B cell (primary cell): ENCODE results near the gene SRRD. TPM values are rescaled to one million over a fixed set of nuclear protein-coding genes. Genes with fewer than 3 reads are reported as not detected.

Source experiments
- ATAC-seq: fragments of 200-7000 bp; cut with Tn5 transposase; one replicate; pipeline ENCODE4 v1.10.0; 2021; ENCODE audit warnings: low read depth, mild to moderate bottlenecking, moderate number of reproducible peaks, moderate library complexity
- CTCF ChIA-PET: fragments of 350-600 bp; sonication (Branson Sonifier 250); formaldehyde crosslinking; loops from one replicate; lab custom pipeline; 2021; ENCODE audit warnings: antibody characterized with exemption, inconsistent platforms; lab: Charles Lee
- POLR2A ChIA-PET: fragments of 350-600 bp; sonication (Branson Sonifier 250); formaldehyde crosslinking; loops from one replicate; lab custom pipeline; 2021; ENCODE audit warnings: antibody characterized with exemption; lab: Charles Lee
- DNase-seq: peaks from one replicate; pipeline ENCODE4 v3.0.0; 2013
- H2AFZ ChIP-seq: 2 replicates; pipeline ENCODE4 v1.6.1; 2012; ENCODE audit warnings: mild to moderate bottlenecking, low read depth, low read length; ENCODE audit not compliant: insufficient read depth, poor library complexity, severe bottlenecking
- H3K27ac ChIP-seq, 2 donors: 1 replicate in 1 of 2; 2 replicates in 1 of 2; pipeline ENCODE4 v1.5.1; 2012 to 2013; ENCODE audit warnings: low read length in 2 of 2, mild to moderate bottlenecking in 2 of 2, moderate library complexity in 1 of 2
- H3K27me3 ChIP-seq, 4 experiments: fragments of 200-600 bp in 1 of 4; sonication (generic) in 1 of 4; replicated peaks in 1 of 4; 1 replicate in 2 of 4; 2 replicates in 2 of 4; pipeline versions ENCODE4 v1.6.1 to v1.7.0; 2013 to 2016; ENCODE audit warnings: low read length in 3 of 4, mild to moderate bottlenecking in 2 of 4, mixed read lengths in 1 of 4, moderate library complexity in 1 of 4; ENCODE audit not compliant: insufficient read depth in 4 of 4, control insufficient read depth in 3 of 4; ENCODE audit errors: control extremely low read depth in 1 of 4
- H3K36me3 ChIP-seq, 2 experiments: replicated peaks in 1 of 2; 1 replicate in 1 of 2; 2 replicates in 1 of 2; pipeline versions ENCODE4 v1.6.1 to v1.7.1; 2013; ENCODE audit warnings: low read length in 1 of 2; ENCODE audit not compliant: insufficient read depth in 2 of 2, control insufficient read depth in 1 of 2; ENCODE audit errors: control extremely low read depth in 1 of 2, extremely low read depth in 1 of 2
- H3K4me1 ChIP-seq, 2 donors: fragments of 200-600 bp in 1 of 2; sonication (generic) in 1 of 2; 1 replicate in 1 of 2; 2 replicates in 1 of 2; pipeline versions ENCODE4 v1.5.1 to v1.6.1; 2013 to 2017; ENCODE audit warnings: low read length in 2 of 2; ENCODE audit not compliant: control insufficient read depth in 2 of 2, insufficient read depth in 2 of 2
- H3K4me2 ChIP-seq: replicated peaks from 2 replicates; pipeline ENCODE3; 2012; ENCODE audit warnings: mild to moderate bottlenecking, low read depth, low read length; ENCODE audit not compliant: poor library complexity, severe bottlenecking
- H3K4me3 ChIP-seq, 5 experiments: fragments of 200-600 bp in 1 of 5; sonication (generic) in 1 of 5; 1 replicate in 3 of 5; 2 replicates in 2 of 5; pipeline versions ENCODE4 v1.5.1 to v1.7.0; 2011 to 2016; ENCODE audit warnings: low read length in 4 of 5, mild to moderate bottlenecking in 4 of 5, low read depth in 2 of 5, control low read depth in 1 of 5, moderate library complexity in 1 of 5; ENCODE audit not compliant: insufficient read depth in 1 of 5; ENCODE audit errors: control extremely low read depth in 1 of 5, extremely low read depth in 1 of 5
- H3K79me2 ChIP-seq: fragments of 200-600 bp; sonication (generic); one replicate; pipeline ENCODE4 v1.6.0; 2016; ENCODE audit warnings: low read length; ENCODE audit not compliant: control insufficient read depth, insufficient read depth
- H3K9ac ChIP-seq: fragments of 200-600 bp; sonication (generic); 2 replicates; pipeline ENCODE4 v1.6.1; 2017; ENCODE audit warnings: mild to moderate bottlenecking, low read length, moderate library complexity
- H3K9me3 ChIP-seq, 3 donors: one replicate each; pipeline versions ENCODE4 v1.6.1 to v1.7.1; 2013; ENCODE audit warnings: low read length in 2 of 3; ENCODE audit not compliant: control insufficient read depth in 2 of 3, insufficient read depth in 1 of 3; ENCODE audit errors: control extremely low read depth in 1 of 3
- H4K20me1 ChIP-seq: 2 replicates; pipeline ENCODE4 v1.6.0; 2012; ENCODE audit warnings: mild to moderate bottlenecking, low read length; ENCODE audit not compliant: insufficient read depth, control insufficient read depth, poor library complexity, severe bottlenecking
- H3K27ac Mint-ChIP-seq: one replicate; pipeline ENCODE4 v1.8.0; 2021; ENCODE audit warnings: mixed read lengths
- H3K27me3 Mint-ChIP-seq: one replicate; pipeline ENCODE4 v1.8.0; 2021; ENCODE audit warnings: mixed read lengths
- H3K4me1 Mint-ChIP-seq: one replicate; pipeline ENCODE4 v1.8.0; 2021; ENCODE audit warnings: mixed read lengths
- H3K4me3 Mint-ChIP-seq: one replicate; pipeline ENCODE4 v1.8.0; 2021; ENCODE audit warnings: mixed read lengths
- H3K9me3 Mint-ChIP-seq: one replicate; pipeline ENCODE4 v1.8.0; 2022; ENCODE audit warnings: mixed read lengths; ENCODE audit not compliant: insufficient read depth
- CTCF ChIP-seq: fragments of 200-600 bp; IDR thresholded peaks from one replicate; pipeline ENCODE4 v1.8.0; 2022; ENCODE audit warnings: antibody characterized with exemption, mild to moderate bottlenecking
- EZH2 ChIP-seq: IDR thresholded peaks from 2 replicates; pipeline ENCODE4 v1.6.1; 2012; ENCODE audit warnings: borderline replicate concordance, low read depth, mild to moderate bottlenecking, moderate library complexity, low read length; ENCODE audit not compliant: insufficient read depth, poor library complexity, severe bottlenecking
- whole genome bisulfite sequencing: methylation state at CpG from one replicate; pipeline ENCODE4 v1.1.5; 2013; ENCODE audit warnings: missing lambda C conversion rate; ENCODE audit not compliant: insufficient coverage; 5-methylcytosine and 5-hydroxymethylcytosine counted together
- intact Hi-C: fragments of 100-400 bp; cut with micrococcal nuclease; formaldehyde crosslinking; loops from one replicate; pipeline ENCODE4 v1.10.0; 2022
- polyA plus RNA-seq: library from polyadenylated mRNA; depleted of rRNA; stranded (reverse); fragments of >200 nt; gene quantifications from 2 replicates; pipeline ENCODE4 v1.2.3, GENCODE V29; 2012
- total RNA-seq, 2 donors: library from RNA; stranded (reverse); fragments of 120-200 nt in 1 of 2; gene quantifications; 1 replicate in 1 of 2; 2 replicates in 1 of 2; pipeline versions ENCODE4 v1.2.3 to v1.2.4, GENCODE V29; 2013 to 2022

Gene SRRD
- total and polyA plus RNA-seq, 2 donors (not counting 1 experiment from before 2014, with no cell fraction given) = 7.8 to 19.2 TPM

- no peaks in the 10 kb centered on the region for H3K4me1 ChIP-seq
- POLR2A ChIA-PET = no interaction called here
- ATAC-seq (no peak), DNase-seq (no peak)
- H3K36me3 ChIP-seq = peaks cover 0 to 81% of the 10 kb centered on the region in 2 experiments
- no peak overlapping the region for H3K4me3 ChIP-seq
- no peak overlapping the region for H2AFZ ChIP-seq
- Mint-ChIP-seq H3K4me3 (no peak overlapping the region), H3K9me3 (no peaks in the 10 kb centered on the region), H3K4me1 (no peaks in the 10 kb centered on the region), H3K27me3 (no peaks in the 10 kb centered on the region), H3K27ac (no peak overlapping the region)
- H3K27me3 ChIP-seq = no peaks in the 10 kb centered on the region
- peaks cover 16% of the 10 kb centered on the region for H3K79me2 ChIP-seq
- H3K9ac ChIP-seq = no peak overlapping the region
- no peaks in the 10 kb centered on the region for H3K9me3 ChIP-seq
- no peak overlapping the region for H3K4me2 ChIP-seq
- no peak for TF ChIP-seq EZH2
- TF ChIP-seq CTCF = no peak
- no peak overlapping the region for H3K27ac ChIP-seq
- 98% methylated on average over 7 of the region's 9 CpGs for WGBS
- intact Hi-C loops = loop anchor here (5.0 kb wide), 1 partner anchor 86 kb away; no protein-coding TSS in a partner anchor
- H4K20me1 ChIP-seq = peaks cover 16% of the 10 kb centered on the region
- CTCF ChIA-PET = interaction anchor here (1.1 to 9.7 kb wide), 4 partner anchors 26 to 99 kb away, joined by 3 to 179 read pairs (median 72); no protein-coding TSS in a partner anchor
These were observed 20.0 kb upstream of the SRRD start for GRCh38 chr22:26463688-26464087.

GRCh38 chr22:26464312-26464711 is 19.4 kb upstream of the SRRD start:
- Histone ChIP-seq H3K27me3 (no peaks in the 10 kb centered on the region), H2AFZ (no peak overlapping the region), H4K20me1 (peaks cover 16% of the 10 kb centered on the region), H3K79me2 (peaks cover 12% of the 10 kb centered on the region), H3K36me3 (peaks cover 0 to 87% of the 10 kb centered on the region in 2 experiments), H3K27ac (no peak overlapping the region), H3K4me1 (no peaks in the 10 kb centered on the region), H3K4me3 (no peak overlapping the region), H3K9ac (no peak overlapping the region), H3K4me2 (no peak overlapping the region), H3K9me3 (no peaks in the 10 kb centered on the region)
- Mint-ChIP-seq H3K9me3 (no peaks in the 10 kb centered on the region), H3K4me3 (no peak overlapping the region), H3K27ac (no peak overlapping the region), H3K27me3 (no peaks in the 10 kb centered on the region), H3K4me1 (no peaks in the 10 kb centered on the region)
- intact Hi-C loops = loop anchor here (5.0 kb wide), 1 partner anchor 87 kb away; no protein-coding TSS in a partner anchor
- ATAC-seq (no peak), DNase-seq (no peak)
- ChIA-PET POLR2A (no interaction called here), CTCF (interaction anchor here (6.2 to 9.7 kb wide), 2 partner anchors 66 to 100 kb away, joined by 136 to 179 read pairs; no protein-coding TSS in a partner anchor)
- 96% methylated on average over 6 of the region's 7 CpGs for WGBS
- no peak for TF ChIP-seq EZH2
- no peak for TF ChIP-seq CTCF
